Measurements from ENCODE around the gene PRRX2. TPM values are rescaled to one million over a fixed set of nuclear protein-coding genes. Genes with fewer than 3 reads are reported as not detected.

The PRRX2 gene
- total and polyA plus RNA-seq, 9 of the 15 experiments (the other 6 are each of a cell fraction or from before 2014, with no cell fraction given), result 0.21 TPM; not detected in 8

GRCh38 chr9:129632460-129632859 lies 33.0 kb upstream of the PRRX2 start:
- Histone ChIP-seq H3K4me2 (ENCODE audit: insufficient read depth, low read length) (no peak overlapping the region), H2AFZ (ENCODE audit: low read depth, low read length) (no peak overlapping the region), H3K9me1 (ENCODE audit: control insufficient read depth, insufficient read depth, low read length) (no peaks in the 10 kb centered on the region), H3K4me3 (no peak overlapping the region), H4K20me1 (replicated peaks; ENCODE audit: control insufficient read depth, insufficient read depth, low read length) (peaks cover 53% of the 10 kb centered on the region), H3K36me3 (ENCODE audit: control insufficient read depth, insufficient read depth, low read length) (peaks cover 94% of the 10 kb centered on the region), H3K27ac (ENCODE audit: extremely low read depth, low read depth, low read length) (no peak overlapping the region), H3K79me2 (ENCODE audit: control insufficient read depth, insufficient read depth, low read length) (peaks cover 59% of the 10 kb centered on the region), H3K27me3 (ENCODE audit: control insufficient read depth in 2 of 2, insufficient read depth in 2 of 2, low read length in 2 of 2) (no peaks in the 10 kb centered on the region), H3K9me3 (replicated peaks; ENCODE audit: control insufficient read depth, insufficient read depth, low read depth, low read length) (no peaks in the 10 kb centered on the region), H3K9ac (ENCODE audit: insufficient read depth in 1 of 2, low read depth in 2 of 2, low read length in 2 of 2) (no peak overlapping the region; a peak in 2 of 4 replicates), H3K4me1 (replicated peaks in 1 of 2; ENCODE audit: control insufficient read depth in 2 of 2, insufficient read depth in 2 of 2, low read length in 2 of 2) (peaks cover 20 to 38% of the 10 kb centered on the region in 2 experiments; a peak in 4 of 5 replicates)
- ChIA-PET CTCF (ENCODE audit: low intra/inter-chr PET ratio) (no interaction called here), POLR2A (no interaction called here)
- in situ Hi-C loops (cut with MboI) (no loop called here), intact Hi-C loops (cut with micrococcal nuclease) (no loop called here)
- 92% methylated on average over 13 of the region's 13 CpGs for WGBS (ENCODE audit: insufficient coverage, low coverage, missing lambda C conversion rate)
- FAIRE-seq (no peak), DNase-seq (ENCODE audit: extremely low read depth in 1 of 4, low spot score in 3 of 4) (no peak), ATAC-seq (no peak)
- TF ChIP-seq TGIF2 (CRISPR knock-in tag; IDR thresholded peaks at IDR 0.05) (no peak), C11orf30 (IDR thresholded peaks at IDR 0.05; ENCODE audit: low read depth) (no peak), NFE2L1 (tag; IDR thresholded peaks at IDR 0.05; ENCODE audit: borderline replicate concordance, low read depth) (no peak), RBM25 (IDR thresholded peaks at IDR 0.05; ENCODE audit: low read depth, low read length, severe bottlenecking) (no peak), KAT2B (IDR thresholded peaks at IDR 0.05; ENCODE audit: low read depth, low read length) (no peak), ADNP (tag; IDR thresholded peaks at IDR 0.05) (no peak), GTF2F1 (IDR thresholded peaks at IDR 0.05; ENCODE audit: low read depth, low read length) (no peak), ELK1 (CRISPR knock-in tag; IDR thresholded peaks at IDR 0.05) (no peak), MBD1 (CRISPR knock-in tag; IDR thresholded peaks at IDR 0.05) (no peak), MIER1 (IDR thresholded peaks at IDR 0.05; ENCODE audit: low read depth) (no peak), MAFF (IDR thresholded peaks at IDR 0.05; ENCODE audit: low read length) (no peak), ZNF75A (CRISPR knock-in tag; IDR thresholded peaks at IDR 0.05) (no peak)
- no TSS peak for BruUV-seq (replicated peaks)

All from K562 (cell line).